Stomach (tissue), 4 donors: ENCODE measurements around the gene BPIFB3.

ENCODE experiments used
- CTCF ChIP-seq, 7 experiments: fragments of 450-650 bp in 4 of 7; fragments of 200-600 bp in 3 of 7; sonication (generic) in 3 of 7; IDR thresholded peaks; one replicate each; pipeline ENCODE4 v1.5.1; 2016 to 2019; ENCODE audit warnings: antibody characterized with exemption in 7 of 7, control low read depth in 2 of 7, mild to moderate bottlenecking in 1 of 7
- EP300 ChIP-seq: sonication (generic); formaldehyde crosslinking; IDR thresholded peaks from one replicate; pipeline ENCODE4 v1.6.1; 2017; ENCODE audit warnings: antibody characterized with exemption
- POLR2A ChIP-seq, 4 donors: fragments of 450-650 bp; IDR thresholded peaks; one replicate each; pipeline ENCODE4 v1.6.1; 2016; ENCODE audit warnings: antibody characterized with exemption in 4 of 4, control low read depth in 2 of 4, mild to moderate bottlenecking in 1 of 4, moderate library complexity in 1 of 4
- POLR2AphosphoS5 ChIP-seq, 3 donors: sonication (generic); formaldehyde crosslinking; IDR thresholded peaks; one replicate each; pipeline ENCODE4 v1.6.1; 2016; ENCODE audit warnings: antibody characterized with exemption in 3 of 3

GRCh38 chr20:33013701-33014326, 39.9 kb upstream of the BPIFB3 start:
- TF ChIP-seq CTCF (IDR thresholded peaks at IDR 0.05): no peak
- no peak for TF ChIP-seq POLR2A (IDR thresholded peaks at IDR 0.05)
- no peak for TF ChIP-seq EP300
- no peak for TF ChIP-seq POLR2AphosphoS5 (IDR thresholded peaks at IDR 0.05)
